HepG2 (cell line): Measurements from ENCODE around the gene OR2AT4.

Experiments used
- BRCA1 ChIP-seq: sonication (generic); formaldehyde crosslinking; IDR thresholded peaks from 2 replicates; pipeline ENCODE4 v1.4.0; 2020; ENCODE audit warnings: missing genetic modification reagents
- ELF1 ChIP-seq: sonication (generic); formaldehyde crosslinking; IDR thresholded peaks from 2 replicates; pipeline ENCODE4 v1.4.0; 2020; ENCODE audit warnings: missing genetic modification reagents
- ETV6 ChIP-seq: sonication (generic); formaldehyde crosslinking; conservative IDR thresholded peaks from 2 replicates; pipeline ENCODE4 v1.4.0; 2020; ENCODE audit warnings: missing genetic modification reagents
- MAFK ChIP-seq, 2 experiments: IDR thresholded peaks in 1 of 2; conservative IDR thresholded peaks in 1 of 2; 2 replicates each; pipeline ENCODE4 v1.6.1; 2011; ENCODE audit warnings: improper control_type of control experiment in 2 of 2, low read length in 2 of 2
- NPAS2 ChIP-seq: sonication (generic); formaldehyde crosslinking; IDR thresholded peaks from 2 replicates; pipeline ENCODE4 v1.8.0; 2022; ENCODE audit warnings: mild to moderate bottlenecking, missing genetic modification reagents, borderline replicate concordance
- ZNF232 ChIP-seq: sonication (generic); formaldehyde crosslinking; IDR thresholded peaks from 2 replicates; pipeline ENCODE4 v1.4.0; 2020; ENCODE audit warnings: missing genetic modification reagents, borderline replicate concordance
- TF ChIP-seq, protein P1 (sequence below): conservative IDR thresholded peaks from 2 replicates; pipeline ENCODE4 v1.6.1; 2018; ENCODE audit warnings: missing genetic modification reagents
- TF ChIP-seq, protein P2 (sequence below): sonication (generic); formaldehyde crosslinking; IDR thresholded peaks from 2 replicates; pipeline ENCODE4 v1.5.1; 2020; ENCODE audit warnings: mild to moderate bottlenecking, missing genetic modification reagents, moderate library complexity
- TF ChIP-seq, protein P3 (sequence below): IDR thresholded peaks from 2 replicates; pipeline ENCODE4 v1.6.1; 2016; ENCODE audit warnings: low read depth, missing genetic modification reagents, missing compliant biosample characterization
- TF ChIP-seq, protein P4 (sequence below): sonication (generic); formaldehyde crosslinking; IDR thresholded peaks from 2 replicates; pipeline ENCODE4 v1.5.0; 2020; ENCODE audit warnings: mild to moderate bottlenecking, missing genetic modification reagents, moderate library complexity

DNA sequence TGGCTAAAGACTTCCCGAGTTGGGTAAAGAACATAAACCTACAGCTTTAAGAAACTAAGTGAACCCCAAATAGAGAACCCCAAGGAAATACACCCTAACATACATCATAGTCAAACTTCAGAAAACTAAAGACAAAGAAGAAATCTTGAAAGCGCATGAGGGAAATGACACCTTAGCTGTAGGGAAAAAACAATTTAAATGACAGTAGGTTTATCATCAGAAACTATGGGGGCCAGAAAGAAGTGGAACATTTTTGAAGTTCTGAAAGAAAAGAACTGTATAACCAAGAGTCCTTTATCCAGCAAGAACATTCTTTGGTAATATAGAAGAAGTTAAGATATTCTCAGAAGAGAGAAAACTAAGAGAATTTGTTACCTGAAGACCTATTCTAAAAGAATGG is 15.5 kb upstream of the OR2AT4 start:
- TF ChIP-seq NPAS2 (no peak), ZNF232 (CRISPR knock-in tag) (no peak), MAFK (conservative IDR thresholded peaks at IDR 0.05 in 1 of 2, IDR thresholded peaks at IDR 0.05 in 1 of 2; ENCODE audit: low read length in 2 of 2) (no peak), BRCA1 (CRISPR knock-in tag) (no peak), ELF1 (CRISPR knock-in tag) (no peak), ETV6 (no peak)
- TF ChIP-seq, protein P1, sequence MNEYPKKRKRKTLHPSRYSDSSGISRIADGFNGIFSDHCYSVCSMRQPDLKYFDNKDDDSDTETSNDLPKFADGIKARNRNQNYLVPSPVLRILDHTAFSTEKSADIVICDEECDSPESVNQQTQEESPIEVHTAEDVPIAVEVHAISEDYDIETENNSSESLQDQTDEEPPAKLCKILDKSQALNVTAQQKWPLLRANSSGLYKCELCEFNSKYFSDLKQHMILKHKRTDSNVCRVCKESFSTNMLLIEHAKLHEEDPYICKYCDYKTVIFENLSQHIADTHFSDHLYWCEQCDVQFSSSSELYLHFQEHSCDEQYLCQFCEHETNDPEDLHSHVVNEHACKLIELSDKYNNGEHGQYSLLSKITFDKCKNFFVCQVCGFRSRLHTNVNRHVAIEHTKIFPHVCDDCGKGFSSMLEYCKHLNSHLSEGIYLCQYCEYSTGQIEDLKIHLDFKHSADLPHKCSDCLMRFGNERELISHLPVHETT, result no peak
- TF ChIP-seq, protein P2, sequence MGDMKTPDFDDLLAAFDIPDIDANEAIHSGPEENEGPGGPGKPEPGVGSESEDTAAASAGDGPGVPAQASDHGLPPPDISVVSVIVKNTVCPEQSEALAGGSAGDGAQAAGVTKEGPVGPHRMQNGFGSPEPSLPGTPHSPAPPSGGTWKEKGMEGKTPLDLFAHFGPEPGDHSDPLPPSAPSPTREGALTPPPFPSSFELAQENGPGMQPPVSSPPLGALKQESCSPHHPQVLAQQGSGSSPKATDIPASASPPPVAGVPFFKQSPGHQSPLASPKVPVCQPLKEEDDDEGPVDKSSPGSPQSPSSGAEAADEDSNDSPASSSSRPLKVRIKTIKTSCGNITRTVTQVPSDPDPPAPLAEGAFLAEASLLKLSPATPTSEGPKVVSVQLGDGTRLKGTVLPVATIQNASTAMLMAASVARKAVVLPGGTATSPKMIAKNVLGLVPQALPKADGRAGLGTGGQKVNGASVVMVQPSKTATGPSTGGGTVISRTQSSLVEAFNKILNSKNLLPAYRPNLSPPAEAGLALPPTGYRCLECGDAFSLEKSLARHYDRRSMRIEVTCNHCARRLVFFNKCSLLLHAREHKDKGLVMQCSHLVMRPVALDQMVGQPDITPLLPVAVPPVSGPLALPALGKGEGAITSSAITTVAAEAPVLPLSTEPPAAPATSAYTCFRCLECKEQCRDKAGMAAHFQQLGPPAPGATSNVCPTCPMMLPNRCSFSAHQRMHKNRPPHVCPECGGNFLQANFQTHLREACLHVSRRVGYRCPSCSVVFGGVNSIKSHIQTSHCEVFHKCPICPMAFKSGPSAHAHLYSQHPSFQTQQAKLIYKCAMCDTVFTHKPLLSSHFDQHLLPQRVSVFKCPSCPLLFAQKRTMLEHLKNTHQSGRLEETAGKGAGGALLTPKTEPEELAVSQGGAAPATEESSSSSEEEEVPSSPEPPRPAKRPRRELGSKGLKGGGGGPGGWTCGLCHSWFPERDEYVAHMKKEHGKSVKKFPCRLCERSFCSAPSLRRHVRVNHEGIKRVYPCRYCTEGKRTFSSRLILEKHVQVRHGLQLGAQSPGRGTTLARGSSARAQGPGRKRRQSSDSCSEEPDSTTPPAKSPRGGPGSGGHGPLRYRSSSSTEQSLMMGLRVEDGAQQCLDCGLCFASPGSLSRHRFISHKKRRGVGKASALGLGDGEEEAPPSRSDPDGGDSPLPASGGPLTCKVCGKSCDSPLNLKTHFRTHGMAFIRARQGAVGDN (CRISPR knock-in tag), result no peak
- TF ChIP-seq, protein P3, sequence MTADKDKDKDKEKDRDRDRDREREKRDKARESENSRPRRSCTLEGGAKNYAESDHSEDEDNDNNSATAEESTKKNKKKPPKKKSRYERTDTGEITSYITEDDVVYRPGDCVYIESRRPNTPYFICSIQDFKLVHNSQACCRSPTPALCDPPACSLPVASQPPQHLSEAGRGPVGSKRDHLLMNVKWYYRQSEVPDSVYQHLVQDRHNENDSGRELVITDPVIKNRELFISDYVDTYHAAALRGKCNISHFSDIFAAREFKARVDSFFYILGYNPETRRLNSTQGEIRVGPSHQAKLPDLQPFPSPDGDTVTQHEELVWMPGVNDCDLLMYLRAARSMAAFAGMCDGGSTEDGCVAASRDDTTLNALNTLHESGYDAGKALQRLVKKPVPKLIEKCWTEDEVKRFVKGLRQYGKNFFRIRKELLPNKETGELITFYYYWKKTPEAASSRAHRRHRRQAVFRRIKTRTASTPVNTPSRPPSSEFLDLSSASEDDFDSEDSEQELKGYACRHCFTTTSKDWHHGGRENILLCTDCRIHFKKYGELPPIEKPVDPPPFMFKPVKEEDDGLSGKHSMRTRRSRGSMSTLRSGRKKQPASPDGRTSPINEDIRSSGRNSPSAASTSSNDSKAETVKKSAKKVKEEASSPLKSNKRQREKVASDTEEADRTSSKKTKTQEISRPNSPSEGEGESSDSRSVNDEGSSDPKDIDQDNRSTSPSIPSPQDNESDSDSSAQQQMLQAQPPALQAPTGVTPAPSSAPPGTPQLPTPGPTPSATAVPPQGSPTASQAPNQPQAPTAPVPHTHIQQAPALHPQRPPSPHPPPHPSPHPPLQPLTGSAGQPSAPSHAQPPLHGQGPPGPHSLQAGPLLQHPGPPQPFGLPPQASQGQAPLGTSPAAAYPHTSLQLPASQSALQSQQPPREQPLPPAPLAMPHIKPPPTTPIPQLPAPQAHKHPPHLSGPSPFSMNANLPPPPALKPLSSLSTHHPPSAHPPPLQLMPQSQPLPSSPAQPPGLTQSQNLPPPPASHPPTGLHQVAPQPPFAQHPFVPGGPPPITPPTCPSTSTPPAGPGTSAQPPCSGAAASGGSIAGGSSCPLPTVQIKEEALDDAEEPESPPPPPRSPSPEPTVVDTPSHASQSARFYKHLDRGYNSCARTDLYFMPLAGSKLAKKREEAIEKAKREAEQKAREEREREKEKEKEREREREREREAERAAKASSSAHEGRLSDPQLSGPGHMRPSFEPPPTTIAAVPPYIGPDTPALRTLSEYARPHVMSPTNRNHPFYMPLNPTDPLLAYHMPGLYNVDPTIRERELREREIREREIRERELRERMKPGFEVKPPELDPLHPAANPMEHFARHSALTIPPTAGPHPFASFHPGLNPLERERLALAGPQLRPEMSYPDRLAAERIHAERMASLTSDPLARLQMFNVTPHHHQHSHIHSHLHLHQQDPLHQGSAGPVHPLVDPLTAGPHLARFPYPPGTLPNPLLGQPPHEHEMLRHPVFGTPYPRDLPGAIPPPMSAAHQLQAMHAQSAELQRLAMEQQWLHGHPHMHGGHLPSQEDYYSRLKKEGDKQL (CRISPR knock-in tag), result no peak
- TF ChIP-seq, protein P4, sequence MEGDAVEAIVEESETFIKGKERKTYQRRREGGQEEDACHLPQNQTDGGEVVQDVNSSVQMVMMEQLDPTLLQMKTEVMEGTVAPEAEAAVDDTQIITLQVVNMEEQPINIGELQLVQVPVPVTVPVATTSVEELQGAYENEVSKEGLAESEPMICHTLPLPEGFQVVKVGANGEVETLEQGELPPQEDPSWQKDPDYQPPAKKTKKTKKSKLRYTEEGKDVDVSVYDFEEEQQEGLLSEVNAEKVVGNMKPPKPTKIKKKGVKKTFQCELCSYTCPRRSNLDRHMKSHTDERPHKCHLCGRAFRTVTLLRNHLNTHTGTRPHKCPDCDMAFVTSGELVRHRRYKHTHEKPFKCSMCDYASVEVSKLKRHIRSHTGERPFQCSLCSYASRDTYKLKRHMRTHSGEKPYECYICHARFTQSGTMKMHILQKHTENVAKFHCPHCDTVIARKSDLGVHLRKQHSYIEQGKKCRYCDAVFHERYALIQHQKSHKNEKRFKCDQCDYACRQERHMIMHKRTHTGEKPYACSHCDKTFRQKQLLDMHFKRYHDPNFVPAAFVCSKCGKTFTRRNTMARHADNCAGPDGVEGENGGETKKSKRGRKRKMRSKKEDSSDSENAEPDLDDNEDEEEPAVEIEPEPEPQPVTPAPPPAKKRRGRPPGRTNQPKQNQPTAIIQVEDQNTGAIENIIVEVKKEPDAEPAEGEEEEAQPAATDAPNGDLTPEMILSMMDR, result no peak
